Smooth muscle cell (in vitro differentiated cells): ENCODE data around the gene RPUSD3. TPM values are rescaled to one million over a fixed set of nuclear protein-coding genes. Genes with fewer than 3 reads are reported as not detected.

ENCODE experiments used
- DNase-seq: peaks from one replicate; lab custom pipeline; 2025; ENCODE audit not compliant: unreplicated experiment; lab: John Stamatoyannopoulos, UW
- H2AFZ ChIP-seq: fragments of 200-600 bp; sonication (generic); 2 replicates; pipeline ENCODE4 v1.6.0; 2016; ENCODE audit warnings: antibody characterized with exemption, low read depth, mild to moderate bottlenecking
- H3F3A ChIP-seq: fragments of 200-600 bp; sonication (generic); 2 replicates; pipeline ENCODE4 v1.6.0; 2017; ENCODE audit warnings: antibody characterized with exemption, low read depth
- H3K27ac ChIP-seq: fragments of 200-600 bp; sonication (generic); 2 replicates; pipeline ENCODE4 v1.5.1; 2016; ENCODE audit warnings: low read depth, mild to moderate bottlenecking
- H3K27me3 ChIP-seq: fragments of 200-600 bp; sonication (generic); 2 replicates; pipeline ENCODE4 v1.6.1; 2016; ENCODE audit warnings: low read depth, mild to moderate bottlenecking
- H3K36me3 ChIP-seq: fragments of 200-600 bp; sonication (generic); 2 replicates; pipeline ENCODE4 v1.5.1; 2016; ENCODE audit warnings: low read depth
- H3K4me1 ChIP-seq: fragments of 200-600 bp; sonication (generic); 2 replicates; pipeline ENCODE4 v1.5.1; 2016; ENCODE audit warnings: low read depth
- H3K4me2 ChIP-seq: fragments of 200-600 bp; sonication (generic); 2 replicates; pipeline ENCODE4 v1.6.0; 2016; ENCODE audit warnings: mild to moderate bottlenecking
- H3K4me3 ChIP-seq: fragments of 200-600 bp; sonication (generic); 2 replicates; pipeline ENCODE4 v1.5.1; 2016; ENCODE audit warnings: mild to moderate bottlenecking
- H3K79me2 ChIP-seq: fragments of 200-600 bp; sonication (generic); 2 replicates; pipeline ENCODE4 v1.6.0; 2016; ENCODE audit warnings: low read depth, mild to moderate bottlenecking
- H3K9ac ChIP-seq: fragments of 200-600 bp; sonication (generic); 2 replicates; pipeline ENCODE4 v1.6.0; 2016; ENCODE audit warnings: low read depth
- H3K9me3 ChIP-seq: fragments of 200-600 bp; sonication (generic); replicated peaks from 2 replicates; pipeline ENCODE4 v1.5.1; 2016; ENCODE audit warnings: low read depth
- H4K20me1 ChIP-seq: fragments of 200-600 bp; sonication (generic); 2 replicates; pipeline ENCODE4 v1.6.0; 2016; ENCODE audit warnings: low read depth
- CTCF ChIP-seq: fragments of 200-600 bp; sonication (generic); IDR thresholded peaks from 2 replicates; pipeline ENCODE4 v1.5.1; 2017; ENCODE audit warnings: borderline replicate concordance, mild to moderate bottlenecking, antibody characterized with exemption; ENCODE audit not compliant: insufficient read depth, poor library complexity, severe bottlenecking
- WGBS: methylation state at CpG from one replicate; pipeline ENCODE4 v1.1.7; 2016; ENCODE audit warnings: low lambda C conversion rate; 5-methylcytosine and 5-hydroxymethylcytosine counted together
- polyA plus RNA-seq: library from polyadenylated mRNA; unstranded; fragments of >200 nt; fragmentation: Nextera tagmentation; extraction: Ambion mirVana; gene quantifications from 2 replicates; pipeline ENCODE4 v1.2.1, GENCODE V29; 2016
- total RNA-seq: library from RNA; depleted of rRNA; stranded (reverse); fragments of >200 nt; gene quantifications from 2 replicates; pipeline ENCODE4 v1.2.3, GENCODE V29; 2014

The RPUSD3 gene
- total and polyA plus RNA-seq, 2 experiments from 2014 or later, result 62.8 to 84.6 TPM

GRCh38 chr3:9841015-9841414 is 2.8 kb downstream of the RPUSD3 start:
- WGBS, result 84% methylated on average over 8 of the region's 8 CpGs
- no peak overlapping the region for H3K4me3 ChIP-seq

GRCh38 chr3:9838856-9839255 is 5.0 kb downstream of the RPUSD3 start:
- Histone ChIP-seq H3K36me3 (no peaks in the 10 kb centered on the region), H3K27ac (no peak overlapping the region), H3F3A (no peaks in the 10 kb centered on the region), H3K27me3 (no peaks in the 10 kb centered on the region), H3K79me2 (peaks cover 2% of the 10 kb centered on the region), H3K9me3 (no peaks in the 10 kb centered on the region), H3K9ac (no peak overlapping the region), H3K4me1 (no peaks in the 10 kb centered on the region), H3K4me2 (no peak overlapping the region), H3K4me3 (no peak overlapping the region), H4K20me1 (no peaks in the 10 kb centered on the region), H2AFZ (no peak overlapping the region)
- WGBS, result 96% methylated on average over 4 of the region's 4 CpGs
- DNase-seq, result no peak
- no peak for TF ChIP-seq CTCF

More at GRCh38 chr3:9841015-9841414, 2.8 kb downstream of the RPUSD3 start:
- Histone ChIP-seq H4K20me1 (no peaks in the 10 kb centered on the region), H2AFZ (no peak overlapping the region), H3K79me2 (peaks cover 2% of the 10 kb centered on the region), H3F3A (no peaks in the 10 kb centered on the region), H3K36me3 (no peaks in the 10 kb centered on the region), H3K27ac (no peak overlapping the region), H3K9ac (no peak overlapping the region), H3K4me2 (no peak overlapping the region), H3K27me3 (no peaks in the 10 kb centered on the region), H3K4me1 (no peaks in the 10 kb centered on the region), H3K9me3 (no peaks in the 10 kb centered on the region)
- DNase-seq, result no peak
- TF ChIP-seq CTCF, result no peak

GRCh38 chr3:9837701-9838582 is 5.9 kb downstream of the RPUSD3 start:
- no peak overlapping the region for H3K9ac ChIP-seq
- no peak overlapping the region for H2AFZ ChIP-seq
- no peaks in the 10 kb centered on the region for H3K9me3 ChIP-seq
- no peak for DNase-seq
- 94% methylated on average over 12 of the region's 12 CpGs for WGBS
- H3K79me2 ChIP-seq, result peaks cover 2% of the 10 kb centered on the region
- no peak overlapping the region for H3K4me2 ChIP-seq
- H3K27ac ChIP-seq, result no peak overlapping the region
- no peaks in the 10 kb centered on the region for H3F3A ChIP-seq
- H3K4me3 ChIP-seq, result no peak overlapping the region
- H3K4me1 ChIP-seq, result no peaks in the 10 kb centered on the region
- H4K20me1 ChIP-seq, result no peaks in the 10 kb centered on the region
- TF ChIP-seq CTCF, result no peak
- no peaks in the 10 kb centered on the region for H3K27me3 ChIP-seq
- no peaks in the 10 kb centered on the region for H3K36me3 ChIP-seq
